ENCODE results near the gene CMIP. TPM values are rescaled to one million over a fixed set of nuclear protein-coding genes. Genes with fewer than 3 reads are reported as not detected.

Gene CMIP
- total RNA-seq, 1 donor from 2014 or later = 46.6 TPM

GRCh38 chr16:81528256-81528655 lies 83.6 kb downstream of the CMIP start:
- Mint-ChIP-seq H3K4me1 (ENCODE audit: unreplicated experiment) (peaks cover 43% of the 10 kb centered on the region), H3K4me3 (no peak overlapping the region), H3K9me3 (peaks cover 5% of the 10 kb centered on the region), H3K27ac (peak overlapping the region; percentile 8), H3K27me3 (no peaks in the 10 kb centered on the region), H3K36me3 (peaks cover 25% of the 10 kb centered on the region)
- no peak for TF ChIP-seq CTCF (conservative IDR thresholded peaks at IDR 0.05)
- no peak for DNase-seq (ENCODE audit: extremely low spot score, unreplicated experiment)

GRCh38 chr16:81530296-81530721 lies 85.7 kb downstream of the CMIP start:
- Mint-ChIP-seq H3K4me3 (no peak overlapping the region), H3K36me3 (peaks cover 24% of the 10 kb centered on the region), H3K27me3 (no peaks in the 10 kb centered on the region), H3K4me1 (ENCODE audit: unreplicated experiment) (peaks cover 49% of the 10 kb centered on the region), H3K9me3 (peaks cover 5% of the 10 kb centered on the region), H3K27ac (no peak overlapping the region)
- no peak for TF ChIP-seq CTCF (conservative IDR thresholded peaks at IDR 0.05)
- DNase-seq (ENCODE audit: extremely low spot score, unreplicated experiment) = no peak

- H3K27me3 Mint-ChIP-seq = no peaks in the 10 kb centered on the region
- H3K36me3 Mint-ChIP-seq = peaks cover 24% of the 10 kb centered on the region
- H3K4me1 Mint-ChIP-seq (ENCODE audit: unreplicated experiment) = peaks cover 48% of the 10 kb centered on the region
- H3K4me3 Mint-ChIP-seq = no peak overlapping the region
- no peak for DNase-seq (ENCODE audit: extremely low spot score, unreplicated experiment)
- H3K27ac Mint-ChIP-seq = peak overlapping the region; percentile 70
- H3K9me3 Mint-ChIP-seq = peaks cover 5% of the 10 kb centered on the region
- TF ChIP-seq CTCF (conservative IDR thresholded peaks at IDR 0.05) = no peak
Measured at GRCh38 chr16:81530814-81531213, 86.2 kb downstream of the CMIP start.

- Mint-ChIP-seq H3K27ac (peak overlapping the region; percentile 76), H3K4me3 (no peak overlapping the region), H3K36me3 (peaks cover 24% of the 10 kb centered on the region), H3K27me3 (no peaks in the 10 kb centered on the region), H3K9me3 (peaks cover 5% of the 10 kb centered on the region), H3K4me1 (ENCODE audit: unreplicated experiment) (peaks cover 47% of the 10 kb centered on the region)
- no peak for TF ChIP-seq CTCF (conservative IDR thresholded peaks at IDR 0.05)
- no peak for DNase-seq (ENCODE audit: extremely low spot score, unreplicated experiment)
Measured at GRCh38 chr16:81531419-81531821, 86.8 kb downstream of the CMIP start.

GRCh38 chr16:81532491-81533174 lies 88.0 kb downstream of the CMIP start:
- Mint-ChIP-seq H3K9me3 (peaks cover 2% of the 10 kb centered on the region), H3K27ac (peak overlapping the region; percentile 61), H3K4me3 (no peak overlapping the region), H3K4me1 (ENCODE audit: unreplicated experiment) (peaks cover 37% of the 10 kb centered on the region), H3K36me3 (peaks cover 20% of the 10 kb centered on the region), H3K27me3 (no peaks in the 10 kb centered on the region)
- TF ChIP-seq CTCF (conservative IDR thresholded peaks at IDR 0.05) = no peak
- no peak for DNase-seq (ENCODE audit: extremely low spot score, unreplicated experiment)
